HepG2 (cell line): Measurements from ENCODE around the gene CHAF1A. TPM values are rescaled to one million over a fixed set of nuclear protein-coding genes. Genes with fewer than 3 reads are reported as not detected.

ENCODE experiments used
- ARID5B ChIP-seq: IDR thresholded peaks from 2 replicates; pipeline ENCODE4 v1.4.0; 2020; ENCODE audit warnings: mild to moderate bottlenecking, missing genetic modification reagents
- MXI1 ChIP-seq: IDR thresholded peaks from 3 replicates; pipeline ENCODE4 v1.6.1; 2012; ENCODE audit warnings: low read depth, low read length, inconsistent platforms, borderline replicate concordance
- RBAK ChIP-seq: sonication (generic); formaldehyde crosslinking; IDR thresholded peaks from 2 replicates; pipeline ENCODE4 v1.5.1; 2020; ENCODE audit warnings: mild to moderate bottlenecking, missing genetic modification reagents
- SKI ChIP-seq: fragments of 450-650 bp; IDR thresholded peaks from one replicate; pipeline ENCODE4 v1.6.1; 2018; ENCODE audit warnings: mild to moderate bottlenecking; ENCODE audit not compliant: partially characterized antibody
- SP1 ChIP-seq, 2 experiments: fragments of 450-650 bp in 1 of 2; sonication (generic) in 1 of 2; formaldehyde crosslinking in 1 of 2; IDR thresholded peaks; 2 replicates each; pipeline versions ENCODE4 v1.4.0 to v1.6.1; 2016 to 2020; ENCODE audit warnings: missing genetic modification reagents in 1 of 2
- TFAP4 ChIP-seq: sonication (generic); IDR thresholded peaks from 2 replicates; pipeline ENCODE4 v1.6.1; 2016; ENCODE audit warnings: low read depth, borderline replicate concordance
- TFE3 ChIP-seq: IDR thresholded peaks from 2 replicates; pipeline ENCODE4 v1.6.1; 2016
- U2AF1 ChIP-seq: fragments of 200-400 bp; formaldehyde crosslinking; optimal IDR thresholded peaks from 2 replicates; pipeline ENCODE3; 2017; ENCODE audit warnings: mild to moderate bottlenecking, low read depth, low read length
- ZBTB1 ChIP-seq: sonication (generic); formaldehyde crosslinking; IDR thresholded peaks from 2 replicates; pipeline ENCODE4 v1.4.0; 2020; ENCODE audit warnings: missing genetic modification reagents, borderline replicate concordance
- ZNF142 ChIP-seq: sonication (generic); formaldehyde crosslinking; IDR thresholded peaks from 2 replicates; pipeline ENCODE4 v1.4.0; 2020; ENCODE audit warnings: missing genetic modification reagents
- ZNF33B ChIP-seq: sonication (generic); formaldehyde crosslinking; IDR thresholded peaks from 2 replicates; pipeline ENCODE4 v1.5.1; 2020; ENCODE audit warnings: mild to moderate bottlenecking, missing genetic modification reagents
- polyA plus RNA-seq, 8 experiments: library from polyadenylated mRNA; depleted of rRNA in 3 of 8; stranded (reverse) in 7 of 8; unstranded in 1 of 8; fragments of >200 nt; fragmentation: Illumina TruSeq in 4 of 8; extraction: Trizol in 4 of 8; gene quantifications; 2 replicates each; pipeline versions ENCODE4 v1.2.1 to v1.2.3, GENCODE V29; 2011 to 2016; ENCODE audit warnings: low read depth in 4 of 8, missing spikeins in 1 of 8, mixed read lengths in 1 of 8; ENCODE audit not compliant: insufficient read depth in 1 of 8
- total RNA-seq, 5 experiments: library from RNA; depleted of rRNA; stranded (reverse); fragments of >200 nt; fragmentation: Illumina TruSeq; extraction: Trizol; gene quantifications; 2 replicates each; pipeline ENCODE4 v1.2.3, GENCODE V29; 2016; ENCODE audit warnings: low read depth in 1 of 5
- TF ChIP-seq, protein P1 (sequence below): sonication (generic); formaldehyde crosslinking; IDR thresholded peaks from 2 replicates; pipeline ENCODE4 v1.5.1; 2020; ENCODE audit warnings: mild to moderate bottlenecking, moderate library complexity, missing genetic modification reagents
- TF ChIP-seq, protein P2 (sequence below): sonication (generic); formaldehyde crosslinking; IDR thresholded peaks from 2 replicates; pipeline ENCODE4 v1.4.0; 2020; ENCODE audit warnings: missing genetic modification reagents

Gene CHAF1A
- total and polyA plus RNA-seq, 2 of the 13 experiments (the other 11 are each of a cell fraction or from before 2014, with no cell fraction given), result 11.0 to 34.8 TPM

DNA sequence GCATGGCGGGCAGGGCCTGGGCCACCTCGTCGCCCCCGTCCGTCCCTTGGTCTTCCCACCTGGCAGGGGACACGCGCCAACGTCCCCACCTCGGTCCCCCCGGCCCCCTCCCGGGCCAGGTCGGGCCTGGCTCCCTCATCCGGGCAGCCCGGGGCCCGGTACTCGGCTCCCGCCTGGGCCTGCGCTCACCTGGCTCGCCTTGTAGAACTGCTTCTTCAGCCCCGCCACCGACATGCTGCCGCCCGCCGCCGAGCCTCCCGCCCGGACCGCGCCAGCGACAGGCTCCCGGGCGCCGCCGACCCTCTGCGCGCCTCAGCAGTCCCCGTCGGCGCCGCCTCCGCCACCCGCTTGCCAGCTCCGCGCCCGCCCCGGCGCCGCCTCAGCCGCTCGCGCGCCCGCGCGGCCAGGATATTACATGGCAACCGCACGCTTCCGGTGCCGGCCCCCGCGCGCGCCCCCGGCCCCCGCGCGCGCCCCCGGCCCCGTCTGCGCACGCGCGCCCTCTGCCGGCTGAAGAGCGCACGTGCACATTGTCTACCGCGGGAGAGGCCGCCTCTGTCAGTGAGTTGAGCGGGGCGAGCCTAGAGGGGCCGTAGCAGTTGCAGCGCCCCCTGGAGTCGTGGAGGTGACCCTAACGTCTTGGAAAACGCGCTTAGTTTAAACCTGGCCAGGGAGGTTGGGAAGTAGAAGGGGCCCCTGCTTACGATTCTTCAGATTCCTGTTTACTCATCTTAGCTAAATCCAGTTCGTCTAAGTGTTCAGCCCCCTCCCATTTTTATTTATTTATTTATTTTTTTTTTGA lies 2.1 kb upstream of the CHAF1A start, which contains the start of gene SH3GL1 (continued):
- TF ChIP-seq ZNF142 (no peak), U2AF1 (no peak), TFE3 (CRISPR knock-in tag) (0 out of 2 replicates have a peak, but pooled peaks have one; percentile 55), SP1 (IDR thresholded peaks at IDR 0.05) (no peak), SP1 (CRISPR knock-in tag; IDR thresholded peaks at IDR 0.05) (peak; percentile 75), ZNF33B (CRISPR knock-in tag) (no peak), ARID5B (CRISPR knock-in tag) (peak; percentile 51; the same call in 1 of the 2 replicates), RBAK (no peak), MXI1 (no peak; the same call in 1 of the 3 replicates), TFAP4 (no peak), SKI (peak; percentile 51), ZBTB1 (CRISPR knock-in tag) (no peak)
- TF ChIP-seq, protein P1, sequence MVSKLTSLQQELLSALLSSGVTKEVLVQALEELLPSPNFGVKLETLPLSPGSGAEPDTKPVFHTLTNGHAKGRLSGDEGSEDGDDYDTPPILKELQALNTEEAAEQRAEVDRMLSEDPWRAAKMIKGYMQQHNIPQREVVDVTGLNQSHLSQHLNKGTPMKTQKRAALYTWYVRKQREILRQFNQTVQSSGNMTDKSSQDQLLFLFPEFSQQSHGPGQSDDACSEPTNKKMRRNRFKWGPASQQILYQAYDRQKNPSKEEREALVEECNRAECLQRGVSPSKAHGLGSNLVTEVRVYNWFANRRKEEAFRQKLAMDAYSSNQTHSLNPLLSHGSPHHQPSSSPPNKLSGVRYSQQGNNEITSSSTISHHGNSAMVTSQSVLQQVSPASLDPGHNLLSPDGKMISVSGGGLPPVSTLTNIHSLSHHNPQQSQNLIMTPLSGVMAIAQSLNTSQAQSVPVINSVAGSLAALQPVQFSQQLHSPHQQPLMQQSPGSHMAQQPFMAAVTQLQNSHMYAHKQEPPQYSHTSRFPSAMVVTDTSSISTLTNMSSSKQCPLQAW (CRISPR knock-in tag), result peak; percentile 90
- TF ChIP-seq, protein P2, sequence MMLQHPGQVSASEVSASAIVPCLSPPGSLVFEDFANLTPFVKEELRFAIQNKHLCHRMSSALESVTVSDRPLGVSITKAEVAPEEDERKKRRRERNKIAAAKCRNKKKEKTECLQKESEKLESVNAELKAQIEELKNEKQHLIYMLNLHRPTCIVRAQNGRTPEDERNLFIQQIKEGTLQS (CRISPR knock-in tag), result no peak
